Activated CD4-positive, alpha-beta memory T cell treated with anti-CD3 and anti-CD28 coated beads for 36 hours (primary cell): Measurements from ENCODE around the gene RPS24. TPM values are rescaled to one million over a fixed set of nuclear protein-coding genes. Genes with fewer than 3 reads are reported as not detected.
"Not testable (repeated sequence)": the region's sequence is repeated elsewhere in the genome, so short reads cannot be mapped to it uniquely, and the experiment has no call there.

Experiments
- CTCF ChIA-PET: fragments of 350-600 bp; sonication (Branson Sonifier 250); formaldehyde crosslinking; loops from one replicate; lab custom pipeline; 2021; ENCODE audit warnings: antibody characterized with exemption, inconsistent platforms; lab: Charles Lee
- POLR2A ChIA-PET: fragments of 350-600 bp; sonication (Branson Sonifier 250); formaldehyde crosslinking; loops from one replicate; lab custom pipeline; 2021; ENCODE audit warnings: antibody characterized with exemption; lab: Charles Lee
- DNase-seq: peaks from one replicate; pipeline ENCODE4 v3.0.0-alpha.2; 2020
- H3K27ac Mint-ChIP-seq: one replicate; pipeline ENCODE4 v1.8.0; 2021; ENCODE audit warnings: mixed read lengths
- H3K27me3 Mint-ChIP-seq: one replicate; pipeline ENCODE4 v1.8.0; 2021; ENCODE audit warnings: mixed read lengths
- H3K36me3 Mint-ChIP-seq: one replicate; pipeline ENCODE4 v1.8.0; 2021; ENCODE audit warnings: mixed read lengths
- H3K4me1 Mint-ChIP-seq: one replicate; pipeline ENCODE4 v1.8.0; 2021; ENCODE audit warnings: low read depth, mixed read lengths
- H3K4me3 Mint-ChIP-seq: one replicate; pipeline ENCODE4 v1.8.0; 2021; ENCODE audit warnings: mild to moderate bottlenecking, mixed read lengths
- H3K9me3 Mint-ChIP-seq: one replicate; pipeline ENCODE4 v1.8.0; 2021; ENCODE audit warnings: mixed read lengths
- intact Hi-C: fragments of 100-400 bp; cut with micrococcal nuclease; formaldehyde crosslinking; loops from one replicate; pipeline ENCODE4 v1.15.1; 2023
- total RNA-seq, 2 experiments: library from RNA; stranded (reverse); gene quantifications; one replicate each; pipeline ENCODE4 v1.2.3, GENCODE V29; 2021

The RPS24 gene
- total RNA-seq, 2 experiments from 2014 or later, result 1,680 to 1,722 TPM

DNA sequence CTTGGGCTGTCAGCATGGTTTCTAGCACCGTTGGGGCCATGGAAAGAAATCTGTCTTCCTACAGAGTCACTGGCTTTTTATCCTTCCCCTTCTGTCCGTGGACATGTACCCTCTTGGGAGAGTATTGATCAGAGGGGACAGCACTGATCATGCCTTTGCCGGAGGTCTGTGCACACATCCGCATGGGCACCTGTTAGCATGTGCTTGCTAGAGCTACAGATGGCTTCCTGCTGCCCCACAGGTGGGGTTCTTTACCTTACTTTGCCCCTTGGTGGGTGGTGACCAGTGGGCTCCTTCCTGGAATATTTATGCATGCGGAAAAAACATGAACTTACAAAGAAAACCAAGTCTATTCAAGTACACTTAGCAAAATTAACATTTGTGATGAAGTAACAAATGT is 24.9 kb downstream of the RPS24 start:
- Mint-ChIP-seq H3K27me3 (peaks cover 6% of the 10 kb centered on the region), H3K36me3 (no peaks in the 10 kb centered on the region), H3K9me3 (no peaks in the 10 kb centered on the region), H3K4me3 (no peak overlapping the region), H3K4me1 (no peaks in the 10 kb centered on the region), H3K27ac (no peak overlapping the region)
- ChIA-PET POLR2A (no interaction called here), CTCF (interaction anchor here (0.7 to 1.8 kb wide), 2 partner anchors 10 to 605 kb away, joined by 4 read pairs; no protein-coding TSS in a partner anchor)
- intact Hi-C loops, result no loop called here
- no peak for DNase-seq

DNA sequence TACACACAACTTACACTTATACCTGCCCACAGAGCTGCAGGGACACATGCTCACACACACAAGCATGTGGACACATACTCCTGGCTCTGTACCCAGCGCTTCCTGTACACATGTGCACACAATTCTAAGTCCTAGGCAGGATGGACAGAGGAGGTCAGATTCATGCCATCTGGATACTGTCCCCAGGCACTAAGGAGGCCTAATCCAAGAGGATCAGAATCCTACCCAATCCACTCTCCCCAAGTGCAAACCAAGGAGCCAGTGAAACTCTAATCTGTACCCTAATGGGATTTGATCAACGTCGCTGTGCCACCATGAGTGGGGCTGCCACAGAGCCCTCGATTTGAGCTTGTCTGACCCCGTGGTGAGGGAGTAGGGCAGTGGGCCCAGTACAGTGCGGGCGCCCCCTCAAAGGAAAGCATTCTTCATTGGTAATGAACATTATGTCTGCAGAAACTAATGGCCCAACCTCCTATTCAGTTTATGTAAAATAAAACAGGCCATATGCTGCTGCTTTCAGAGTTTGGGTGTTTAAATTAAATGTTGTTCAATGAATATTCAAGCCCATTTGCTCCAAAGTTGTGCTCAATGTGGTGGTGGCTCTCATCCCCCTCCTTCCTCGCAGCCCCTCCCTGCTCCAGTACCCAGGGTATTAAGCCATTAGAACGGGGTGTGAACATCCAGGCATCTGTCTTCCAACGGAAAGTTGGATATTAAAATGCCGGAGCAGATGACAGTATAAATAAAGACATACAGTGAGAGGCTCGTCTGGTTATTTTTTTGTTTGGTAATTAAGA is 26.4 kb downstream of the RPS24 start:
- Mint-ChIP-seq H3K27ac (no peak overlapping the region), H3K27me3 (peaks cover 6% of the 10 kb centered on the region), H3K36me3 (no peaks in the 10 kb centered on the region), H3K9me3 (no peaks in the 10 kb centered on the region), H3K4me1 (no peaks in the 10 kb centered on the region), H3K4me3 (no peak overlapping the region)
- intact Hi-C loops, result no loop called here
- ChIA-PET POLR2A (no interaction called here), CTCF (no interaction called here)
- DNase-seq, result no peak

DNA sequence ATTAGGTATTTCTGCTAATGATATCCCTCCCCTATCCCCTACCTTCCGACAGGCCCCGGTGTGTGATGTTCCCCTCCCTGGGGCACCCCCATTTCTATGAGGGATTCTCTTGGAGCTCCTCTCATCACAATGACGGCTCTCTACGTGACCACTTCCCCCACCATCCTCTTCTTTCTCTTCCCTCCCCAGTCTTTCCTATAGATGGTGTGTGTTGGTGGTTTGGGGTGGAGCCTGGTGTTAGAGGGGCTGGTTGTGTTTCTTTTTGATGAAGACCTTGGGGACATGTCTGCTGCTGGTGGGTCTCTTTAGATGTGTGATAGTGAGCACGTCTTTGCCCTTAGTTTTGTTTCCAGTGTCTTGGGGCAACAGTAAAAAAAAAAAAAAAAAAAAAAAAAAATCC is 28.6 kb downstream of the RPS24 start:
- CTCF ChIA-PET, result interaction anchor here (1.8 kb wide), 1 partner anchor 15 kb away, joined by 16 read pairs; no protein-coding TSS in a partner anchor
- intact Hi-C loops, result no loop called here
- no peak for DNase-seq
- Mint-ChIP-seq H3K27me3 (peaks cover 7% of the 10 kb centered on the region), H3K36me3 (no peaks in the 10 kb centered on the region), H3K4me1 (no peaks in the 10 kb centered on the region), H3K9me3 (no peaks in the 10 kb centered on the region), H3K4me3 (no peak overlapping the region), H3K27ac (no peak overlapping the region)
- POLR2A ChIA-PET, result no interaction called here

DNA sequence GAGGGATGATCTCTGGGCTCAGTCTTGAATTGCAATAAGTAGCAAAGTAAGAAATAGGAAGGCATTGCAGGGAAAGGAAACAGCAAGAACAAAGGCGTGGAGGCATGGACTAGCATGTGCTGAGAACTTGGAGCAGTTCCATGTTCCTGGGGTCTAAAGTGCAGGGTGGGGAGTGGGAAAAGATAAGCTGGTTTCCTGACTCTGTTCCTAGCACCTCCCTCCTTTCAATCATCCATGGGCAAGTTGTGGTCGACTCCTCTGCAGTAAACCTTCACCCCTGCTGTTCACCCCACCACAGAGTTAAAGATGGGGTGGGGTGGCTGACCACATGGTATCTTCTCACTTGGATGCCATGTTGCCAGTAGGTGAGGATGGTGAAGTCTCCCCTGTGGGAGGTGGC is 29.6 kb downstream of the RPS24 start:
- peaks cover 7% of the 10 kb centered on the region for H3K27me3 Mint-ChIP-seq
- POLR2A ChIA-PET, result no interaction called here
- DNase-seq, result no peak
- H3K36me3 Mint-ChIP-seq, result no peaks in the 10 kb centered on the region
- no peak overlapping the region for H3K27ac Mint-ChIP-seq
- H3K4me1 Mint-ChIP-seq, result no peaks in the 10 kb centered on the region
- H3K9me3 Mint-ChIP-seq, result no peaks in the 10 kb centered on the region
- H3K4me3 Mint-ChIP-seq, result no peak overlapping the region
- intact Hi-C loops, result no loop called here
- CTCF ChIA-PET, result no interaction called here

DNA sequence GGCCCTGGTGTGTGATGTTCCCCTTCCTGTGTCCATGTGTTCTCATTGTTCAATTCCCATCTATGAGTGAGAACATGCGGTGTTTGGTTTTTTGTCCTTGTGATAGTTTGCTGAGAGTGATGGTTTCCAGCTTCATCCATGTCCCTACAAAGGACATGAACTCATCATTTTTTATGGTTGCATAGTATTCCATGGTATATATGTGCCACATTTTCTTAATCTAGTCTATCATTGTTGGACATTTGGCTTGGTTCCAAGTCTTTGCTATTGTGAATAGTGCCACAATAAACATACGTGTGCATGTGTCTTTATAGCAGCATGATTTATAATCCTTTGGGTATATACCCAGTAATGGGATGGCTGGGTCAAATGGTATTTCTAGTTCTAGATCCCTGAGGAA is 31.3 kb downstream of the RPS24 start:
- H3K27ac Mint-ChIP-seq, H3K36me3 Mint-ChIP-seq, CTCF ChIA-PET, H3K4me3 Mint-ChIP-seq, intact Hi-C loops, H3K4me1 Mint-ChIP-seq, POLR2A ChIA-PET, H3K9me3 Mint-ChIP-seq, H3K27me3 Mint-ChIP-seq, DNase-seq: not testable (repeated sequence)

DNA sequence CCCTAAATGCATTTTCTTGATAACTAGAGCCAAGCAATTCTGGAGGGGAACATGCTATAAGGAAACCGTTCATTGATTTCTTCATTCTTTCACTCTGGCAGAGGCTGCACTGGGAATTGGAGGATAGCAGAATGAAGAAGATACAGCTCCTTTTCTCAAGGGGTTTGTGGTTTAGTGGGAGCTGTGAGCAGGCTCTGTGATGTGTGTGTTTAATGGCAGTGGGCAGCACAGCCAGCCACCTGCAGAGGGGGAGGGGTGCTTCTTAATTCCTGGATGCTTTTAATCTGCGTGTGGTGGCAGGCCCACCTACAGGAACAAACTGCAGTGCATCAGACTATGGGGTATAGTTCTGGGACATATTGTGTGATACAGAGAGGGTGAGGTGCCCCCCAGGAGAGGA is 31.9 kb downstream of the RPS24 start:
- DNase-seq, result no peak
- Mint-ChIP-seq H3K4me3 (no peak overlapping the region), H3K36me3 (no peaks in the 10 kb centered on the region), H3K9me3 (no peaks in the 10 kb centered on the region), H3K27me3 (peaks cover 7% of the 10 kb centered on the region), H3K4me1 (no peaks in the 10 kb centered on the region), H3K27ac (no peak overlapping the region)
- ChIA-PET POLR2A (no interaction called here), CTCF (no interaction called here)
- intact Hi-C loops, result no loop called here

DNA sequence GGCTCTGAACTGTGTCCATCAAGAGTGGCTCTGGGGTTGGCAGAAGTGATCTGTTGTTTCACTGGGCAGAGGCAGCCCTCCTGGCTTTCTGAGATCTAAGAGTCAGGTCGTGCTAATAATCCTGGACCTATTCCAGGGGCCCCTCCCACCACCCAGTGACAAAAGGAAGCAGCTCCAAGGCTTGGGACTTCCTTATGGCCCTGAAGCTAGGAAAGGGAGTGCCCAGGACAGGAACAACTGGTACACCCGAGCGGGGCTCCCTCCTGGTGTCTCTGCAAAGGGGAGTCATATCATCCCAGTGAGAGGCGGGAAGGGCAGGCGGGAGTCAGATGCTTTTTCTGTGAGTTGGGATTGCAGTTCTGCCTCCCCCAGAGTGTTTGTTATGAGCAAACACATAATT is 32.3 kb downstream of the RPS24 start:
- POLR2A ChIA-PET, result no interaction called here
- H3K4me1 Mint-ChIP-seq, result no peaks in the 10 kb centered on the region

DNA sequence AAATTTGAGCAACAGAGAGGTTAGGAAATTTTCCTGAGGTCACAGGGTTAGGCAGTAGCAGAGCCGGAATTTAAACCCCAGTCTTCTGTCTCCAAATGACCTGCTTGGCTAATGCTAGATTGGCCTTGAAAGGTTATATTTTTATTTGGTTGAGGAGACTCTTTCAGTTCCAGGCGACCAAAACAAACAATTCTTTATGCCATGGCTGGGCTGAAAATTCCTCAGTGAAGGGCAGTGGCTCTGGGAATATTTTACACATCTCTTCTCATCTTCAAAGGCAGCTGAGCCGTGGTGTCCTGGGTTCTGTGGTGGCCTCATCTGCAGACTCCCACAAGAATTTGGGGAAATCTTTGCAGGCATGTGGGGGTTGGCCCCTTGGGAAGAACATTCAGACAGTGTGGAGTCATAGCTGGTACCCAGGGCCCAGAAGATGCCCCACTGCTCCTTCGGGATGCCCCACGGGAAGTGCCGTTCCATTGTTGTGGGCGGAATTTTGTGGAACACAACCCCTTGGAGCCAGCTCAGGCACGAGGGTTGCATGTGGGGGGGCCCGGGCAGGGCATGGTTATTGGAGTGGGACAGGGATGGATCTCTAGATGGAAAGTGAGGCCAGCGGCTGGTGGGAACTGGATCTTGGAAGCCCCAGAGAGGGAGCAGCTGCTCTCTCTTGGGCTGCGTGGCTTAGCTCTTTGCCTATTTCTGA is 33.2 kb downstream of the RPS24 start:
- CTCF ChIA-PET, result no interaction called here

More for the DNA sequence above, 32.3 kb downstream of the RPS24 start:
- Mint-ChIP-seq H3K4me3 (no peak overlapping the region), H3K27me3 (peaks cover 7% of the 10 kb centered on the region), H3K27ac (no peak overlapping the region), H3K36me3 (no peaks in the 10 kb centered on the region), H3K9me3 (no peaks in the 10 kb centered on the region)
- DNase-seq, result no peak
- intact Hi-C loops, result no loop called here
- CTCF ChIA-PET, result no interaction called here

DNA sequence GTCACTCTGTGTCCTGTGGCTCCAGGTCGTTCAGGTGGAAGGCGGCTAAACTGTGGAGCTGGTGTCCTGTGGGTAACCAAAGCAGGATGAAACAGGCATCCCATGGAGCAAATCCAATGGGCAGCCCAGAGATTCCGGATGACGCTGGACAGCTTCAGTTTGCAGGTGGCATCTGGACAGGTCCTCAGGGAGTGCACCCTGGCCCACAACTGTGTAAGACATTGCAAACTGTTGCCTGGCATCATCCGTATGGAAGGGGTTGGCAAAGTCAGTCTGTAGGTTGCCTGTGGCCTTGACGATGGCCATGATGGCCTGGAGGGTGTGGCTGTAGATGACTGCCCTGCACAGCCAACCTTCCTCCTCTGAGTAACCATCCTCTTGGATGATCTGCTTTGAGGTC is 35.5 kb downstream of the RPS24 start:
- Mint-ChIP-seq H3K4me3 (no peak overlapping the region), H3K27me3 (peaks cover 2% of the 10 kb centered on the region), H3K9me3 (peaks cover 1% of the 10 kb centered on the region), H3K27ac (no peak overlapping the region), H3K4me1 (no peaks in the 10 kb centered on the region), H3K36me3 (no peaks in the 10 kb centered on the region)
- no peak for DNase-seq
- ChIA-PET POLR2A (no interaction called here), CTCF (no interaction called here)
- intact Hi-C loops, result no loop called here

More for the DNA sequence above, 33.2 kb downstream of the RPS24 start:
- Mint-ChIP-seq H3K9me3 (no peaks in the 10 kb centered on the region), H3K4me1 (no peaks in the 10 kb centered on the region), H3K27ac (no peak overlapping the region), H3K27me3 (peaks cover 7% of the 10 kb centered on the region), H3K4me3 (no peak overlapping the region), H3K36me3 (no peaks in the 10 kb centered on the region)
- POLR2A ChIA-PET, result no interaction called here
- intact Hi-C loops, result no loop called here
- no peak for DNase-seq

DNA sequence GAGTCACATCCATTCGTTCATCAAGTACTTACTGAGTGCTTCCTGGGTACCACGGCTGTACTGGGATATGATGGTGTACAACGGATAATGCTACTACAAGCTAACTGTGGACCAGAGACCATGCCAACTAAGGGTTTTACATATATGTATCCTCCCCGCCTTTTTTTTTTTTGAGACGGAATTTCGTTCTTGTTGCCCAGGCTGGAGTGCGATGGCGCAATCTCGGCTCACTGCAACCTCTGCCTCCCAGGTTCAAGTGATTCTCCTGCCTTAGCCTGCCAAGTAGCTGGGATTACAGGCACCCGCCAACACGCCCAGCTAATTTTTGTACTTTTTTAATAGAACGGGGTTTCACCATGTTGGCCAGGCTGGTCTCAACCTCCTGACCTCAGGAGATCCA is 36.4 kb downstream of the RPS24 start:
- H3K27ac Mint-ChIP-seq, intact Hi-C loops, H3K4me3 Mint-ChIP-seq, H3K9me3 Mint-ChIP-seq, DNase-seq, POLR2A ChIA-PET, H3K36me3 Mint-ChIP-seq, H3K27me3 Mint-ChIP-seq, H3K4me1 Mint-ChIP-seq, CTCF ChIA-PET: not testable (repeated sequence)

DNA sequence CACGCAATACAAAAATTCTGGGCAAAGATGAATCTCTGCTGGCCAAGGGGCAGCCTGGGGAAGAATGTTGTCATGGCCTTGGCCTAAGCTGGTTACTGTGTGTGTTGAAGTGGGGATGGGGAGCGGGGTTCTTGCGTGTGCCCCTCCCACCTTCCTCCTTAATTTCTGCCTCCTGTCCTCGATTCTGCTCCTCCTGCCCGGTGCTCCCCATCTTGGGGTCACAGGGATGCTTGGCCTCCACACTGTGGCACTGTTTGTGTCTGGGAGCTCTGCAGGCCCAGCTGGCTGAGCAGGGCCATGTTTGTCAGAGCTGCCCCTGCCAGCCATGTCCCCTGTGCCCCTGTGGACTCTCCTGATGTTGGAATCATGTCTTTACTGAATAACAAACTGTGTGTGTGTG is 37.1 kb downstream of the RPS24 start:
- Mint-ChIP-seq H3K27me3 (peaks cover under 1% of the 10 kb centered on the region), H3K4me3 (no peak overlapping the region), H3K36me3 (no peaks in the 10 kb centered on the region), H3K9me3 (peaks cover 6% of the 10 kb centered on the region), H3K27ac (no peak overlapping the region), H3K4me1 (no peaks in the 10 kb centered on the region)
- intact Hi-C loops, result no loop called here
- no peak for DNase-seq
- ChIA-PET POLR2A (no interaction called here), CTCF (no interaction called here)

DNA sequence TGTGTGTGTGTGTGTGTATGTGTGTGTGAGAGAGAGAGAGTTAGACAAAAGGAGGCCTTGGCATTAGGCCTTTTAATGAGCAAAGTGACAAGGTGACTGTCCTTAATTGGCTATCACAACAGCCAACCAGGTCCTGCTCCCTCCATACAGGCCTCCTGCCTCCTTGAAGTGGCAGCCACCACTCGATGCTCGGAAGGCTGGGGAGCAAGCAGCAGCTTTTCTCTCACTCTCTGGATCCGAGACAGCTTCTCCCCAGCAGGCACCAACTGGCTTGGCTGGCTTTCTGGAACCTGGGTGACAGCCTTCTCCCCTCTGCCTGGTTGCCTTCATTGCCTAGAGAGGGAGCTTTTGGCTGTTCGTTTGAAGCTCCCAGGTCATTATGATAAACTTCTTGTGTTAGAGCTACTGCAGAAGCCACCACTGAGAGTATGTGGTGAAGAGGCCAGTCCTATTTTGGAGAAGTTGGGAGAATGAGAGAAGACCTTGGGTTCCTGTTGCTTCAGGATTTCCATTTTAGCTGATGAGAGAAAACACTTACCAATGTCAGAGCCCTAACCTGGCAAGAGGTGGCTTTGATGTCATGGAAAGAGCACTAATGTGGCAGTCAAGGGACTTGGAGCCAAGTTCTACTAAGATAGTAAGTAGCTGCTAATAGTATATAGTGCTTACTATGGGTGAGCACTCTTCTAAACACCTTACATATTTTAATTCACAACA is 37.6 kb downstream of the RPS24 start:
- ChIA-PET CTCF (no interaction called here), POLR2A (no interaction called here)
- H3K4me1 Mint-ChIP-seq, result no peaks in the 10 kb centered on the region
- no peaks in the 10 kb centered on the region for H3K36me3 Mint-ChIP-seq
- intact Hi-C loops, result no loop called here
- H3K27ac Mint-ChIP-seq, result no peak overlapping the region
- no peak overlapping the region for H3K4me3 Mint-ChIP-seq
- no peak for DNase-seq
- H3K9me3 Mint-ChIP-seq, result peaks cover 8% of the 10 kb centered on the region
- H3K27me3 Mint-ChIP-seq, result no peaks in the 10 kb centered on the region
